HepG2 (cell line): ENCODE data around the gene ASPRV1. TPM values are rescaled to one million over a fixed set of nuclear protein-coding genes. Genes with fewer than 3 reads are reported as not detected.
A peak's percentile ranks its signal among the peaks of the same experiment; 100 is the strongest.

Source experiments
- ARID4A ChIP-seq: sonication (generic); formaldehyde crosslinking; IDR thresholded peaks from 2 replicates; pipeline ENCODE4 v1.5.0; 2020; ENCODE audit warnings: mild to moderate bottlenecking, missing genetic modification reagents, borderline replicate concordance
- ARNT ChIP-seq: fragments of 450-650 bp; IDR thresholded peaks from 2 replicates; pipeline ENCODE4 v1.6.1; 2017
- ATF4 ChIP-seq, 2 experiments: fragments of 450-650 bp in 1 of 2; sonication (generic) in 1 of 2; formaldehyde crosslinking; IDR thresholded peaks; 2 replicates each; pipeline versions ENCODE4 v1.5.0 to v1.8.0; 2020 to 2022; ENCODE audit warnings: mild to moderate bottlenecking in 1 of 2, missing genetic modification reagents in 1 of 2
- FOXK1 ChIP-seq: sonication (generic); formaldehyde crosslinking; IDR thresholded peaks from 2 replicates; pipeline ENCODE4 v1.4.0; 2020; ENCODE audit warnings: low read depth, missing genetic modification reagents, borderline replicate concordance
- HOXA3 ChIP-seq: sonication (generic); formaldehyde crosslinking; IDR thresholded peaks from 2 replicates; pipeline ENCODE4 v1.5.0; 2020; ENCODE audit warnings: missing genetic modification reagents
- KDM4B ChIP-seq: sonication (generic); formaldehyde crosslinking; IDR thresholded peaks from 2 replicates; pipeline ENCODE4 v1.4.0; 2020; ENCODE audit warnings: missing genetic modification reagents
- NFIB ChIP-seq: sonication (generic); formaldehyde crosslinking; IDR thresholded peaks from 2 replicates; pipeline ENCODE4 v1.9.0; 2021; ENCODE audit warnings: missing genetic modification reagents, mild to moderate bottlenecking, borderline replicate concordance
- NRL ChIP-seq: sonication (generic); formaldehyde crosslinking; IDR thresholded peaks from 2 replicates; pipeline ENCODE4 v1.5.0; 2020; ENCODE audit warnings: missing genetic modification reagents, mild to moderate bottlenecking, moderate library complexity, borderline replicate concordance
- PHF5A ChIP-seq: IDR thresholded peaks from one replicate; pipeline ENCODE4 v1.6.1; 2018; ENCODE audit warnings: low read depth, missing genetic modification reagents; ENCODE audit not compliant: unreplicated experiment
- SIN3B ChIP-seq: fragments of 150-350 bp; IDR thresholded peaks from 2 replicates; pipeline ENCODE4 v1.6.1; 2014; ENCODE audit warnings: low read length
- SP4 ChIP-seq: sonication (generic); formaldehyde crosslinking; IDR thresholded peaks from 2 replicates; pipeline ENCODE4 v1.8.1; 2023; ENCODE audit warnings: mild to moderate bottlenecking, missing genetic modification reagents
- TBX3 ChIP-seq: fragments of 450-650 bp; IDR thresholded peaks from 2 replicates; pipeline ENCODE4 v1.6.1; 2017; ENCODE audit warnings: antibody characterized with exemption, mild to moderate bottlenecking, inconsistent platforms, borderline replicate concordance
- U2AF2 ChIP-seq: fragments of 200-400 bp; formaldehyde crosslinking; IDR thresholded peaks from 2 replicates; pipeline ENCODE4 v1.6.1; 2017; ENCODE audit warnings: low read depth, mild to moderate bottlenecking, low read length
- ZBTB20 ChIP-seq: sonication (generic); formaldehyde crosslinking; IDR thresholded peaks from 2 replicates; pipeline ENCODE4 v1.8.1; 2023; ENCODE audit warnings: missing genetic modification reagents, low read depth, mild to moderate bottlenecking, borderline replicate concordance
- ZBTB7A ChIP-seq: sonication (generic); formaldehyde crosslinking; IDR thresholded peaks from 2 replicates; pipeline ENCODE4 v1.8.0; 2022; ENCODE audit warnings: mild to moderate bottlenecking, missing genetic modification reagents
- ZFP82 ChIP-seq: sonication (generic); formaldehyde crosslinking; IDR thresholded peaks from 2 replicates; pipeline ENCODE4 v1.5.1; 2020; ENCODE audit warnings: mild to moderate bottlenecking, missing genetic modification reagents, borderline replicate concordance
- ZNF136 ChIP-seq: sonication (generic); formaldehyde crosslinking; IDR thresholded peaks from 2 replicates; pipeline ENCODE4 v1.8.1; 2022; ENCODE audit warnings: low read depth, mild to moderate bottlenecking, moderate library complexity, missing genetic modification reagents
- ZNF232 ChIP-seq: sonication (generic); formaldehyde crosslinking; IDR thresholded peaks from 2 replicates; pipeline ENCODE4 v1.4.0; 2020; ENCODE audit warnings: missing genetic modification reagents, borderline replicate concordance
- ZNF446 ChIP-seq: sonication (generic); formaldehyde crosslinking; IDR thresholded peaks from 2 replicates; pipeline ENCODE4 v1.5.0; 2020; ENCODE audit warnings: mild to moderate bottlenecking, missing genetic modification reagents
- ZNF549 ChIP-seq: sonication (generic); formaldehyde crosslinking; IDR thresholded peaks from 2 replicates; pipeline ENCODE4 v1.5.0; 2020; ENCODE audit warnings: missing genetic modification reagents
- ZNF652 ChIP-seq: IDR thresholded peaks from 2 replicates; pipeline ENCODE4 v1.6.1; 2016; ENCODE audit warnings: low read depth, borderline replicate concordance
- ZNF740 ChIP-seq: sonication (generic); formaldehyde crosslinking; IDR thresholded peaks from 2 replicates; pipeline ENCODE4 v1.4.0; 2020; ENCODE audit warnings: missing genetic modification reagents
- ZNF761 ChIP-seq: sonication (generic); formaldehyde crosslinking; conservative IDR thresholded peaks from 2 replicates; pipeline ENCODE4 v1.4.0; 2020; ENCODE audit warnings: mild to moderate bottlenecking, missing genetic modification reagents
- polyA plus RNA-seq, 8 experiments: library from polyadenylated mRNA; depleted of rRNA in 3 of 8; stranded (reverse) in 7 of 8; unstranded in 1 of 8; fragments of >200 nt; fragmentation: Illumina TruSeq in 4 of 8; extraction: Trizol in 4 of 8; gene quantifications; 2 replicates each; pipeline versions ENCODE4 v1.2.1 to v1.2.3, GENCODE V29; 2011 to 2016; ENCODE audit warnings: low read depth in 4 of 8, missing spikeins in 1 of 8, mixed read lengths in 1 of 8; ENCODE audit not compliant: insufficient read depth in 1 of 8
- total RNA-seq, 5 experiments: library from RNA; depleted of rRNA; stranded (reverse); fragments of >200 nt; fragmentation: Illumina TruSeq; extraction: Trizol; gene quantifications; 2 replicates each; pipeline ENCODE4 v1.2.3, GENCODE V29; 2016; ENCODE audit warnings: low read depth in 1 of 5

The ASPRV1 gene
- total and polyA plus RNA-seq, 2 of the 13 experiments (the other 11 are each of a cell fraction or from before 2014, with no cell fraction given), result 0.40 to 0.48 TPM

- TF ChIP-seq FOXK1 (CRISPR knock-in tag) (peak; percentile 77; the same call in 1 of the 2 replicates), HOXA3 (no peak; the same call in 1 of the 2 replicates), ZNF740 (CRISPR knock-in tag) (no peak), ARNT (no peak), ZBTB7A (CRISPR knock-in tag) (no peak), ZFP82 (CRISPR knock-in tag) (peak; percentile 33; the same call in 1 of the 2 replicates), NFIB (no peak), ZNF446 (peak; percentile 88), PHF5A (CRISPR knock-in tag) (no peak), ZNF761 (no peak), ZBTB20 (CRISPR knock-in tag) (no peak), ATF4 (CRISPR knock-in tag; IDR thresholded peaks at IDR 0.05) (no peak), ZNF652 (CRISPR knock-in tag) (no peak), ARID4A (CRISPR knock-in tag) (peak; percentile 87), SIN3B (peak; percentile 69; the same call in 1 of the 2 replicates), U2AF2 (no peak), TBX3 (no peak), ZNF232 (CRISPR knock-in tag) (no peak), KDM4B (0 out of 2 replicates have a peak, but pooled peaks have one; percentile 57), SP4 (peak; percentile 6; the same call in 1 of the 2 replicates), ZNF549 (no peak), ZNF136 (CRISPR knock-in tag) (no peak), NRL (CRISPR knock-in tag) (peak; percentile 67)
Measured at GRCh38 chr2:69914950-69915945, 46.2 kb downstream of the ASPRV1 start, which contains the start of gene MXD1 (continued).
